Stimulated activated CD4-positive, alpha-beta T cell treated with anti-CD3 and anti-CD28 coated beads, TNF-alpha, amount 100 ng/mL, for 1 hour (primary cell): ENCODE results near the gene RNF212B.

Source experiments
- DNase-seq, 3 donors: peaks; one replicate each; pipeline ENCODE4 v3.0.0-alpha.2; 2020; ENCODE audit warnings: low read depth in 3 of 3, low spot score in 1 of 3

RNF212B gene

DNA sequence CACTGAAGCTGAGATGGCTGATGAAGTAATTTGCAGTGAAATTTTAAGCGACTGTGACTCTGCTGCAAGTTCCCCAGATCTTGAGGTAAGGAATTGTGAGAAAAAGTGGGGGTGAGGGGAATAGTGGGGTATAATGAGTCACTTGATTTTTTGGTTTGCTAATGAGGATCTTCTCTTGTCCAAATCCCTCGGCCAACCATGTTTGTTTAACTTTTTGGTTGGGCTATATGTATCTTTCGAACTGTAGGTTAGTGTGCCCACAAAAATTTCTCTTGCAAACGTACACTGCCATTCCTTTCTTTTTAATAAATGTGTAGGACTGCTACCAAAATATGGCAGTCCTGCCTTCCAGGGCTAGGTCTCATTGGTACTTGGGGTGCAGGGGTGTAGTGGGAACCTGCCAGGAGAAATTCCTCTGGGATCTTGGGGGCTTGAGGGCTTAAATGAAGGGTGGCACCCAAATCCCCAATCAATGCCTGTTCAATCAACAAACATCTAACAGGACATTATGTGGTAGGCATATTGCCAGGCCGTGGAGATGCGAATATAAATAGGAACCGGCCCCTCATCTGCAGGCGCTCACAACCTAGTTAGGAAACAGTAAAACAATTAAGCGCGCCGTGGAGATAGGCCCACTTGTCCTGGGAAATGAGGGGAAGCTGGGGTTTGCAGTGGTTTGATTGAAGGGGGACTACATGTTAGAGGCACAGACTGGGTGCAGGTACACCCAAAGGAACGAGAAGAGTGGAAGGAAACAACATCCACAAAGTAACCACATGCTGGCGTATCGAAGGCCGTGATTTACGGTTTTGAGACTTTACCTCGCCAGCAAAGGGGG, 82.2 kb downstream of the RNF212B start:
- no peak for DNase-seq

DNA sequence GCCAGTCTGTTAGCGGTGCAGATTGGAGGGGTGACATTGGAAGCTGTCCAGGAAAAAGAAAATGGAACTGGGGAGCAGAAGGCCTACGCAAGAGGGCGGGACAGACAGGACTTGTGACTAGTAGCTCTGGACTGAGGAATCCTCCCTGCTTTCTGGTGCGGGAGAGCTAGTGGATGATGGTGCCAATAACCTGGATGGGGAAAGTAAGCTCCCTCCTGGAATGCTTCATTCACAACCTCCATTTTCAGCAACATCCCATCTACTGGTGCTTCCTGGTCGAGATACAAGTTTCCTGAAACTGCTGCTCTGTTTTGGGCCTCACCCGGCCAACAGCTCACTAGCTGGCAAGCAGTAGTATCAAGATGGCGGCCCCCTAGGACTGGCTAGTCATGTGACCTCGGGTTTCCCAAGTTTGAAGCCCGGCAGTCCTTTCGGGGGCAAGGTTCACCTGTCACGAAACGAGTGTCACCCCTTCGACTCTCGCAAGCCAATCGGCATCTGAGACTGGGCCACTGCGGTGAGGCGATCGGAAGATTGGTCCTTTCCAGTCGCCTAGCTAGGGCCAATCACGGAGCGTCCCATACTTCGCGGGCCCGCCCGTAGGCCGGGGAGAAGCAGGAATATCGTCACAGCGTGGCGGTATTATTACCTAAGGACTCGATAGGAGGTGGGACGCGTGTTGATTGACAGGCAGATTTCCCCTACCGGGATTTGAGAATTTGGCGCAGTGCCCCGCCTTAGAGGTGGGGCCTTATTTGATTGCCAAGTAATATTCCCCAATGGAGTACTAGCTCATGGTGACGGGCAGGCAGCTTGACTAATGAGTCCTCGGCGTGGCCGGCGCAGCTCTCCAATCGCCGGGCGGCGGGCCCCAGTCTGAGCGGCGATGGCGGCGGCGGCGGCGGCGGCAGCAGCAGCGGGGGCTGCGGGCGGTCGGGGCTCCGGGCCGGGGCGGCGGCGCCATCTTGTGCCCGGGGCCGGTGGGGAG, 83.1 kb downstream of the RNF212B start, which contains the start of gene PABPN1:
TSS of gene PABPN1 (plus strand) at position 874 of the 988 bp plus-strand sequence. CDS start at position 887, 13 bp downstream.
- peak; percentile 88 to 95 (median 95) for DNase-seq

DNA sequence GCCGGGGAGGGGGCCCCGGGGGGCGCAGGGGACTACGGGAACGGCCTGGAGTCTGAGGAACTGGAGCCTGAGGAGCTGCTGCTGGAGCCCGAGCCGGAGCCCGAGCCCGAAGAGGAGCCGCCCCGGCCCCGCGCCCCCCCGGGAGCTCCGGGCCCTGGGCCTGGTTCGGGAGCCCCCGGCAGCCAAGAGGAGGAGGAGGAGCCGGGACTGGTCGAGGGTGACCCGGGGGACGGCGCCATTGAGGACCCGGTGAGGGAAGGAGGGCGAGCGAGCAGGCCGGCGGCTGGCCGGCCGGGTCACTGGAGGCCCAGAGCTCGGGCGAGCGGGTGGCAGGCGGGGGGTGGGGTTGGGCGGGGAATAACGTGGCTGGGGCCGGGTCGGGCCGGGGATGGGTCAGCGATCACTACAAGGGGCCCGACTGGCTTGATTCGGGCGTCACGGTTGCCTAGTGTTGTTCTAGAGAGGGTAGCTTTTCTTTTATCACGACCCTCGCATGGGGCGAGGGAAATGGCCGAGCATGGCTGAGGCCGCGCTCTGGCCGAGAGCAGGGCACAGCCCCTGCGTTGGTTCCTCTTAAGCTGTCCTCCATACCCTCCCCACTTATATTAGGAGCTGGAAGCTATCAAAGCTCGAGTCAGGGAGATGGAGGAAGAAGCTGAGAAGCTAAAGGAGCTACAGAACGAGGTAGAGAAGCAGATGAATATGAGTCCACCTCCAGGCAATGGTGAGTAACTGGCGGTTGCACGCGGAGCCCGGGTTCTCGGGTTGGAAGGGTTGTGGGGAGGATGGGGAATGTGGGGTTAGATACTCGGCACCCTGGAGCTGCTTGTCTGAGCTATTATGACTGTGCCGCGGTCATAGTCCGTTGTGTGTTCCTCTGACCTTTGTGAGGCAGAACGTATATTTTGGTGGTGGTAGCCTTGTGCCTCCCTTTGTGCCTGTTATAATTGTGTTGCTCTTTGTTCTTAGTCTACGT, 84.1 kb downstream of the RNF212B start:
- peak in 1 of 3 donors; percentile 19 for DNase-seq
